Kidney epithelial cell (primary cell): ENCODE measurements around the gene NSL1. TPM values are rescaled to one million over a fixed set of nuclear protein-coding genes. Genes with fewer than 3 reads are reported as not detected.

ENCODE experiments used
- DNase-seq: peaks from one replicate; pipeline ENCODE4 v3.0.0-alpha.2; 2010; ENCODE audit warnings: low read depth
- H3K27me3 ChIP-seq: 2 replicates; pipeline ENCODE4 v1.6.0; 2011; ENCODE audit warnings: low read length; ENCODE audit not compliant: control insufficient read depth, insufficient read depth
- H3K36me3 ChIP-seq: 2 replicates; pipeline ENCODE4 v1.5.1; 2011; ENCODE audit warnings: low read length; ENCODE audit not compliant: control insufficient read depth, insufficient read depth
- H3K4me3 ChIP-seq: 2 replicates; pipeline ENCODE4 v1.5.1; 2011; ENCODE audit warnings: low read depth, mild to moderate bottlenecking, control low read depth, low read length
- total RNA-seq: library from RNA; depleted of rRNA; stranded (reverse); fragments of >200 nt; gene quantifications from 2 replicates; pipeline ENCODE4 v1.2.3, GENCODE V29; 2015
- TF ChIP-seq, protein P1 (sequence below): IDR thresholded peaks from 2 replicates; pipeline ENCODE4 v1.5.1; 2011; ENCODE audit warnings: mild to moderate bottlenecking, moderate library complexity, low read length, control low read depth, inconsistent platforms; ENCODE audit not compliant: insufficient read depth, poor library complexity, severe bottlenecking

NSL1 gene
- total RNA-seq, 1 donor from 2014 or later: 28.2 TPM

GRCh38 chr1:212792396-212792908 is 875 bp upstream of the NSL1 start:
- no peak for DNase-seq
- Histone ChIP-seq H3K36me3 (no peaks in the 10 kb centered on the region), H3K27me3 (no peaks in the 10 kb centered on the region), H3K4me3 (peak overlapping the region; percentile 74)
- TF ChIP-seq, protein P1, sequence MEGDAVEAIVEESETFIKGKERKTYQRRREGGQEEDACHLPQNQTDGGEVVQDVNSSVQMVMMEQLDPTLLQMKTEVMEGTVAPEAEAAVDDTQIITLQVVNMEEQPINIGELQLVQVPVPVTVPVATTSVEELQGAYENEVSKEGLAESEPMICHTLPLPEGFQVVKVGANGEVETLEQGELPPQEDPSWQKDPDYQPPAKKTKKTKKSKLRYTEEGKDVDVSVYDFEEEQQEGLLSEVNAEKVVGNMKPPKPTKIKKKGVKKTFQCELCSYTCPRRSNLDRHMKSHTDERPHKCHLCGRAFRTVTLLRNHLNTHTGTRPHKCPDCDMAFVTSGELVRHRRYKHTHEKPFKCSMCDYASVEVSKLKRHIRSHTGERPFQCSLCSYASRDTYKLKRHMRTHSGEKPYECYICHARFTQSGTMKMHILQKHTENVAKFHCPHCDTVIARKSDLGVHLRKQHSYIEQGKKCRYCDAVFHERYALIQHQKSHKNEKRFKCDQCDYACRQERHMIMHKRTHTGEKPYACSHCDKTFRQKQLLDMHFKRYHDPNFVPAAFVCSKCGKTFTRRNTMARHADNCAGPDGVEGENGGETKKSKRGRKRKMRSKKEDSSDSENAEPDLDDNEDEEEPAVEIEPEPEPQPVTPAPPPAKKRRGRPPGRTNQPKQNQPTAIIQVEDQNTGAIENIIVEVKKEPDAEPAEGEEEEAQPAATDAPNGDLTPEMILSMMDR: no peak

- no peaks in the 10 kb centered on the region for H3K27me3 ChIP-seq
Observed at GRCh38 chr1:212791261-212791675, 309 bp downstream of the NSL1 start.

DNA sequence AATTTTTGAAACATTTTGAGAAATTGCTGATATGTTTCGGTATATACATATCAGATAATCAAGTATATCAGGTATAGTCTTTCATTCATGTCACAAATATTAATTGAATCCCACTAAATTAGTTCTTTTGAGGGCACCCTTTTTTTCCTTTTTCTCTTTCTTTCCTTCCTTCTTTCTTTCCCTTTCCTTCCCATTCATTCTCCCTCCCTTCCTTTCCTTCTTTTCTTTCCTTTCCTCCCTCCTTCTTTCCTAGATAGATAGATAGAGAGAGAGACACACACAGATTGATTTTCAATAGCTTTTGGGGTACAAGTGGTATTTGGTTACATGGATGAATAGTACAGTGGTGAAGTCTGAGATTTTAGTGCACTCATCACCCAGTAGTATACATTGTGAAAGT is 5.7 kb downstream of the NSL1 start:
- no peaks in the 10 kb centered on the region for H3K27me3 ChIP-seq
- no peak for DNase-seq
- H3K36me3 ChIP-seq: no peaks in the 10 kb centered on the region
- no peak overlapping the region for H3K4me3 ChIP-seq
- TF ChIP-seq, protein P1: no peak

More at GRCh38 chr1:212791261-212791675, 309 bp downstream of the NSL1 start:
- no peaks in the 10 kb centered on the region for H3K36me3 ChIP-seq
- H3K4me3 ChIP-seq: peak overlapping the region; percentile 74
- no peak for DNase-seq
- TF ChIP-seq, protein P1: no peak

GRCh38 chr1:212783976-212784375 is 7.6 kb downstream of the NSL1 start:
- H3K27me3 ChIP-seq: no peaks in the 10 kb centered on the region
- no peak overlapping the region for H3K4me3 ChIP-seq
- no peaks in the 10 kb centered on the region for H3K36me3 ChIP-seq
- TF ChIP-seq, protein P1: no peak
- no peak for DNase-seq

DNA sequence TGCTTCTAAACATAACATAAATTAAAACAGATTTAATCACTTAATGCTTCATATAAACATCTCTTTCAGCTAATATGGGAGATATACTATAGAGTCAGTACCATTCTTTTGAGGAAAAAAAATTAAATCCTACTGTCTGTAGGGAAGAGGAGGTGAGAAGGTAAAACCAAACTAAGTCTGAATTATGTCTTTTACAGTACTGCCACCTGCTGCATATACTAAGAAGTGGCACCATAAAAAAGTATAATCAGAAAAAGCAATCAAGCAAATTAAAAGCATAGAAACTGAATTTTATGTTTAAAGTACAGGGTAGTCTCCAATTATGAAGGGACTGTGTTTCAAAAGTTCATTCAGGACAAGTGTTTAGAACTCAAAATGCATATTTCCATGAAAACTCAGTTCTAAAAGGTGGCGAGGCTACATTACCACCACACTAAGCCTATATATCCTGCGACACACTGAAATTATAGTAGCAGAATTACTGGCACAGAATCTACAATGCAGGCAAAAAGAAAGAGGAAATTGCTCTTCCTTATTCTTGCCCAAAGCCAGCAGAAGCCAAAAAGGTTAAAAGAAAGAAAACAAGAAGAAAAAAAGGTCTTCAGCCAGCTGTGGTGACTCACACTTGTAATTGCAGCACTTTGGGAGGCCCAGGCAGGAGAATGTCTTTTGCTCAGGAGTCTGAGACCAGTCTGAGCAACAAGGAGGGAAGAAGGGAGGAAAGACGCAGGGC is 9.0 kb downstream of the NSL1 start:
- Histone ChIP-seq H3K27me3 (no peaks in the 10 kb centered on the region), H3K36me3 (no peaks in the 10 kb centered on the region), H3K4me3 (no peak overlapping the region)
- TF ChIP-seq, protein P1: peak; percentile 38
- no peak for DNase-seq
